ENCODE data around the gene S100Z.
A peak's percentile ranks its signal among the peaks of the same experiment; 100 is the strongest.

Gene S100Z

GRCh38 chr5:76946090-76946489, 96.3 kb downstream of the S100Z start:
- no peak overlapping the region for H3K4me3 ChIP-seq (ENCODE audit: low read depth, low read length)
- no peaks in the 10 kb centered on the region for H3K27me3 ChIP-seq (ENCODE audit: insufficient read depth, low read depth, severe bottlenecking)
- no peak for DNase-seq
- no peak for TF ChIP-seq CTCF (IDR thresholded peaks at IDR 0.05; ENCODE audit: low read depth, low read length)
- H3K27ac ChIP-seq: no peak overlapping the region
- no peaks in the 10 kb centered on the region for H3K9me3 ChIP-seq (ENCODE audit: severe bottlenecking)
- no peaks in the 10 kb centered on the region for H3K36me3 ChIP-seq

GRCh38 chr5:76947082-76947503, 97.3 kb downstream of the S100Z start:
- peaks cover under 1% of the 10 kb centered on the region for H3K27me3 ChIP-seq (ENCODE audit: insufficient read depth, low read depth, severe bottlenecking)
- DNase-seq: no peak
- no peak for TF ChIP-seq CTCF (IDR thresholded peaks at IDR 0.05; ENCODE audit: low read depth, low read length)
- H3K4me3 ChIP-seq (ENCODE audit: low read depth, low read length): no peak overlapping the region
- no peaks in the 10 kb centered on the region for H3K36me3 ChIP-seq
- H3K9me3 ChIP-seq (ENCODE audit: severe bottlenecking): no peaks in the 10 kb centered on the region
- no peak overlapping the region for H3K27ac ChIP-seq

- no peak for DNase-seq
- no peak within 1 kb of the TSS for H3K27ac ChIP-seq
- peak within 1 kb of the TSS; percentile 31 for H3K4me3 ChIP-seq (ENCODE audit: low read depth, low read length)
Measured at GRCh38 chr5:76952795-76953536, 103.2 kb downstream of the S100Z start, which contains the start of gene CRHBP. CRHBP (plus strand) TSS chr5:76953045; CDS start chr5:76953135, 90 bp downstream.

GRCh38 chr5:76953551-76954382, 104.0 kb downstream of the S100Z start:
- no peak for DNase-seq
- Histone ChIP-seq H3K36me3 (no peaks in the 10 kb centered on the region), H3K9me3 (ENCODE audit: severe bottlenecking) (no peaks in the 10 kb centered on the region), H3K4me3 (ENCODE audit: low read depth, low read length) (peak overlapping the region; percentile 31), H3K27me3 (ENCODE audit: insufficient read depth, low read depth, severe bottlenecking) (peaks cover 41% of the 10 kb centered on the region), H3K27ac (no peak overlapping the region)
- 0 out of 2 replicates have a peak, but pooled peaks have one; percentile 6 for TF ChIP-seq CTCF (IDR thresholded peaks at IDR 0.05; ENCODE audit: low read depth, low read length)

More at GRCh38 chr5:76952795-76953536, 103.2 kb downstream of the S100Z start, which contains the start of gene CRHBP:
- Histone ChIP-seq H3K36me3 (no peaks in the 10 kb centered on the region), H3K27me3 (ENCODE audit: insufficient read depth, low read depth, severe bottlenecking) (peaks cover 41% of the 10 kb centered on the region), H3K9me3 (ENCODE audit: severe bottlenecking) (no peaks in the 10 kb centered on the region)
- no peak for TF ChIP-seq CTCF (IDR thresholded peaks at IDR 0.05; ENCODE audit: low read depth, low read length)

GRCh38 chr5:76954383-76954763, 104.6 kb downstream of the S100Z start:
- Histone ChIP-seq H3K27me3 (ENCODE audit: insufficient read depth, low read depth, severe bottlenecking) (peaks cover 41% of the 10 kb centered on the region), H3K4me3 (ENCODE audit: low read depth, low read length) (peak overlapping the region; percentile 31), H3K36me3 (no peaks in the 10 kb centered on the region), H3K27ac (no peak overlapping the region), H3K9me3 (ENCODE audit: severe bottlenecking) (no peaks in the 10 kb centered on the region)
- TF ChIP-seq CTCF (IDR thresholded peaks at IDR 0.05; ENCODE audit: low read depth, low read length): no peak
- DNase-seq: no peak
